HG02938 (cell line): ENCODE results near the gene CA6.
"Not testable (repeated sequence)": the region's sequence is repeated elsewhere in the genome, so short reads cannot be mapped to it uniquely, and the experiment has no call there.

Experiments
- ATAC-seq: cut with Tn5 transposase; IDR thresholded peaks from one replicate; pipeline ENCODE4 v1.9.1; 2021; ENCODE audit warnings: mild to moderate bottlenecking, moderate library complexity; ENCODE audit not compliant: unreplicated experiment

CA6 gene

GRCh38 chr1:9004031-9004699 is 58.5 kb downstream of the CA6 start:
- ATAC-seq: no peak

GRCh38 chr1:9004700-9005394 is 59.2 kb downstream of the CA6 start:
- ATAC-seq: no peak

- no peak for ATAC-seq
These were observed 59.7 kb downstream of the CA6 start for GRCh38 chr1:9005395-9005708.

- ATAC-seq: no peak
These were observed 61.4 kb downstream of the CA6 start for GRCh38 chr1:9006956-9007615.

GRCh38 chr1:9008236-9008635 is 62.6 kb downstream of the CA6 start:
- no peak for ATAC-seq

- no peak for ATAC-seq
These were observed 64.0 kb downstream of the CA6 start for GRCh38 chr1:9009438-9010370.

- ATAC-seq: no peak
These were observed 65.2 kb downstream of the CA6 start for GRCh38 chr1:9010781-9011323.

- ATAC-seq: no peak
These were observed 68.2 kb downstream of the CA6 start for GRCh38 chr1:9013819-9014218.

- ATAC-seq: no peak
These were observed 69.1 kb downstream of the CA6 start for GRCh38 chr1:9014475-9015375.

- ATAC-seq: no peak
These were observed 70.8 kb downstream of the CA6 start for GRCh38 chr1:9016455-9016854.

- ATAC-seq: no peak
These were observed 72.7 kb downstream of the CA6 start for GRCh38 chr1:9018333-9018732.

- ATAC-seq: no peak
These were observed 74.2 kb downstream of the CA6 start for GRCh38 chr1:9019896-9020295.

- no peak for ATAC-seq
These were observed 74.6 kb downstream of the CA6 start for GRCh38 chr1:9020305-9020704.

- ATAC-seq: not testable (repeated sequence)
These were observed 76.5 kb downstream of the CA6 start for GRCh38 chr1:9022026-9022738.

GRCh38 chr1:9022773-9023172 is 77.1 kb downstream of the CA6 start:
- ATAC-seq: no peak
